Lower leg skin (tissue), 3 donors: ENCODE results near the gene MRPS15.

ENCODE experiments used
- POLR2A ChIP-seq, 2 donors: fragments of 450-650 bp; IDR thresholded peaks; one replicate each; pipeline ENCODE4 v1.6.1; 2016 to 2017; ENCODE audit warnings: antibody characterized with exemption in 2 of 2, mild to moderate bottlenecking in 1 of 2, moderate library complexity in 1 of 2
- TF ChIP-seq, protein P1 (sequence below), 3 donors: fragments of 450-650 bp; IDR thresholded peaks; one replicate each; pipeline ENCODE4 v1.5.1; 2016; ENCODE audit warnings: antibody characterized with exemption in 3 of 3, mild to moderate bottlenecking in 3 of 3, moderate library complexity in 2 of 3

DNA sequence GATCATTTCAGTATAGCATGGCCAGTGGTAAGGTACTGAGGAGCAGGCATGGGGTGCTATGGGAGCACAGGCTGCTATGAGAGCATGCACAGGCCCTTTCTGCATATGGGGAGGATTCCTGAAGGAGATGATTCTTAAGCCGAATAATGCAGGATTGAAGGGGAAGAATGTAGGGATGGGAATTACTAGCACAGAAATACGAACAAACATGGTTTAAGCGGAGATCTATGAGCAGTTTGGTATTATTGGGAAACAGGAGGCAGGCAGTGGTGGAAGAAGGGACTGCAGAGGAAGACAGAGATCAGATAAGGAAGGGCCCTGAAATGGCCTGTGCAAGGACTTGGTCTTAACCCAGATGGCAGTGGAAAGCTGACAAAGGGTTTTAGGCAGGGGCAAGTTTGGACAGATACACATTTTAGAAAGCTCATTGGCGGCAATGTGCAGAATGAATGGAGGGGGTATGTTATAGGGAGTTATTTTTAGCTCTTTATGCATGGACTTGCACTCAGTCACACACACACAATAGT, 15.6 kb downstream of the MRPS15 start:
- TF ChIP-seq, protein P1, sequence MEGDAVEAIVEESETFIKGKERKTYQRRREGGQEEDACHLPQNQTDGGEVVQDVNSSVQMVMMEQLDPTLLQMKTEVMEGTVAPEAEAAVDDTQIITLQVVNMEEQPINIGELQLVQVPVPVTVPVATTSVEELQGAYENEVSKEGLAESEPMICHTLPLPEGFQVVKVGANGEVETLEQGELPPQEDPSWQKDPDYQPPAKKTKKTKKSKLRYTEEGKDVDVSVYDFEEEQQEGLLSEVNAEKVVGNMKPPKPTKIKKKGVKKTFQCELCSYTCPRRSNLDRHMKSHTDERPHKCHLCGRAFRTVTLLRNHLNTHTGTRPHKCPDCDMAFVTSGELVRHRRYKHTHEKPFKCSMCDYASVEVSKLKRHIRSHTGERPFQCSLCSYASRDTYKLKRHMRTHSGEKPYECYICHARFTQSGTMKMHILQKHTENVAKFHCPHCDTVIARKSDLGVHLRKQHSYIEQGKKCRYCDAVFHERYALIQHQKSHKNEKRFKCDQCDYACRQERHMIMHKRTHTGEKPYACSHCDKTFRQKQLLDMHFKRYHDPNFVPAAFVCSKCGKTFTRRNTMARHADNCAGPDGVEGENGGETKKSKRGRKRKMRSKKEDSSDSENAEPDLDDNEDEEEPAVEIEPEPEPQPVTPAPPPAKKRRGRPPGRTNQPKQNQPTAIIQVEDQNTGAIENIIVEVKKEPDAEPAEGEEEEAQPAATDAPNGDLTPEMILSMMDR (IDR thresholded peaks at IDR 0.05), result no peak
- TF ChIP-seq POLR2A (IDR thresholded peaks at IDR 0.05), result no peak
